ENCODE data around the gene NCOA7. TPM values are rescaled to one million over a fixed set of nuclear protein-coding genes. Genes with fewer than 3 reads are reported as not detected.
A peak's percentile ranks its signal among the peaks of the same experiment; 100 is the strongest.

The NCOA7 gene
- polyA plus RNA-seq, 1 of the 3 experiments (the other 2 are of a cell fraction): 16.3 TPM

- peak overlapping the region; percentile 86 to 97 for H3K27ac ChIP-seq (ENCODE audit: low read depth in 2 of 2, low read length in 1 of 2)
- H3K27me3 ChIP-seq (ENCODE audit: insufficient read depth): no peaks in the 10 kb centered on the region
- H3K9me3 ChIP-seq: no peaks in the 10 kb centered on the region
- POLR2A ChIA-PET: interaction anchor here (4.0 kb wide), 1 partner anchor 164 kb away, joined by 44 read pairs; the partner anchor contains the start of gene HINT3
- peak overlapping the region; percentile 67 to 92; a peak in 3 of 4 replicates for H3K4me3 ChIP-seq (ENCODE audit: low read depth in 2 of 2, low read length in 1 of 2)
- H3K9me2 ChIP-seq: no peaks in the 10 kb centered on the region
- H3K36me3 ChIP-seq (replicated peaks in 1 of 2; ENCODE audit: control insufficient read depth in 1 of 2, insufficient read depth in 2 of 2, low read length in 1 of 2): peaks cover 7 to 10% of the 10 kb centered on the region in 2 experiments
- DNase-seq: no peak
- peaks cover 55% of the 10 kb centered on the region for H3K79me2 ChIP-seq (ENCODE audit: insufficient read depth)
- CTCF ChIA-PET: interaction anchor here (0.6 to 4.7 kb wide), 13 partner anchors 11 to 182 kb away, joined by 3 to 65 read pairs (median 10); partner anchors contain the start of gene HINT3
- peak overlapping the region; percentile 95 for H3K4me2 ChIP-seq
- peaks cover 39 to 44% of the 10 kb centered on the region in 2 experiments for H3K4me1 ChIP-seq (ENCODE audit: control insufficient read depth in 1 of 2, insufficient read depth in 2 of 2, low read depth in 1 of 2, low read length in 1 of 2)
- H3F3A ChIP-seq (replicated peaks; ENCODE audit: insufficient read depth): peaks cover 47% of the 10 kb centered on the region
- no peaks in the 10 kb centered on the region for H4K20me1 ChIP-seq (ENCODE audit: insufficient read depth)
- TF ChIP-seq CHD2 (IDR thresholded peaks at IDR 0.05; ENCODE audit: low read length, partially characterized antibody) (no peak), NFIC (IDR thresholded peaks at IDR 0.05; ENCODE audit: borderline replicate concordance) (no peak; the same call in 1 of the 2 replicates), USF1 (IDR thresholded peaks at IDR 0.05; ENCODE audit: borderline replicate concordance, low read depth) (no peak), USF2 (IDR thresholded peaks at IDR 0.05; ENCODE audit: borderline replicate concordance, low read depth, low read length) (no peak), RCOR1 (IDR thresholded peaks at IDR 0.05; ENCODE audit: low read length) (no peak), TCF12 (IDR thresholded peaks at IDR 0.05) (peak; percentile 33; the same call in 1 of the 2 replicates), EP300 (IDR thresholded peaks at IDR 0.05; ENCODE audit: borderline replicate concordance in 1 of 2, low read depth in 1 of 2, low read length in 1 of 2) (0 out of 4 replicates have a peak, but pooled peaks of 1 of the 2 experiments have one; percentile 3)
- peak overlapping the region; percentile 86; the same call in 1 of the 2 replicates for H3K9ac ChIP-seq
- no peak overlapping the region for H2AFZ ChIP-seq (ENCODE audit: low read depth)
These were observed 1.9 kb downstream of the NCOA7 start for GRCh38 chr6:125792680-125793079.

- Histone ChIP-seq H3K36me3 (replicated peaks in 1 of 2; ENCODE audit: control insufficient read depth in 1 of 2, insufficient read depth in 2 of 2, low read length in 1 of 2) (peaks cover 7 to 11% of the 10 kb centered on the region in 2 experiments), H3K79me2 (ENCODE audit: insufficient read depth) (peaks cover 55% of the 10 kb centered on the region), H3K27me3 (ENCODE audit: insufficient read depth) (no peaks in the 10 kb centered on the region), H3K9ac (peak overlapping the region; percentile 29; the same call in 1 of the 2 replicates), H3K4me2 (peak overlapping the region; percentile 95), H3K9me2 (no peaks in the 10 kb centered on the region), H2AFZ (ENCODE audit: low read depth) (0 out of 2 replicates have a peak overlapping the region, but pooled peaks have one; percentile 15), H4K20me1 (ENCODE audit: insufficient read depth) (no peaks in the 10 kb centered on the region), H3K9me3 (no peaks in the 10 kb centered on the region), H3K4me3 (ENCODE audit: low read depth in 2 of 2, low read length in 1 of 2) (peak overlapping the region; percentile 39 to 67; a peak in 3 of 4 replicates), H3K27ac (ENCODE audit: low read depth in 2 of 2, low read length in 1 of 2) (peak overlapping the region; percentile 86), H3F3A (replicated peaks; ENCODE audit: insufficient read depth) (peaks cover 50% of the 10 kb centered on the region), H3K4me1 (ENCODE audit: control insufficient read depth in 1 of 2, insufficient read depth in 2 of 2, low read depth in 1 of 2, low read length in 1 of 2) (peaks cover 43 to 44% of the 10 kb centered on the region in 2 experiments)
- CTCF ChIA-PET: interaction anchor here (0.6 to 4.7 kb wide), 7 partner anchors 12 to 181 kb away, joined by 3 to 39 read pairs (median 4); partner anchors contain the start of gene HINT3
- peak; percentile 33 for DNase-seq
- POLR2A ChIA-PET: no interaction called here
- no peak for TF ChIP-seq EZH2phosphoT487 (IDR thresholded peaks at IDR 0.05; ENCODE audit: borderline replicate concordance, low read depth)
- TF ChIP-seq NRF1 (IDR thresholded peaks at IDR 0.05; ENCODE audit: low read depth, low read length): no peak
- no peak for TF ChIP-seq FOXM1 (IDR thresholded peaks at IDR 0.05; ENCODE audit: low read depth)
- no peak for TF ChIP-seq MEF2A (IDR thresholded peaks at IDR 0.05; ENCODE audit: borderline replicate concordance, low read depth)
- no peak for TF ChIP-seq GATA2 (CRISPR knock-in tag; IDR thresholded peaks at IDR 0.05)
- TF ChIP-seq USF2 (IDR thresholded peaks at IDR 0.05; ENCODE audit: borderline replicate concordance, low read depth, low read length): no peak
- no peak for TF ChIP-seq CHD2 (IDR thresholded peaks at IDR 0.05; ENCODE audit: low read length, partially characterized antibody)
- no peak for TF ChIP-seq FOXJ3 (CRISPR knock-in tag; IDR thresholded peaks at IDR 0.05)
- no peak for TF ChIP-seq RXRA (IDR thresholded peaks at IDR 0.05; ENCODE audit: borderline replicate concordance, low read depth)
- TF ChIP-seq YY1 (IDR thresholded peaks at IDR 0.05; ENCODE audit: low read depth): no peak
- no peak for TF ChIP-seq MXI1 (IDR thresholded peaks at IDR 0.05; ENCODE audit: low read depth, low read length)
- TF ChIP-seq EP300 (IDR thresholded peaks at IDR 0.05; ENCODE audit: borderline replicate concordance in 1 of 2, low read depth in 1 of 2, low read length in 1 of 2): no peak
- no peak for TF ChIP-seq USF1 (IDR thresholded peaks at IDR 0.05; ENCODE audit: borderline replicate concordance, low read depth)
- WGBS (ENCODE audit: low lambda C conversion rate): 51% methylated on average over 2 of the region's 2 CpGs
These were observed 2.5 kb downstream of the NCOA7 start for GRCh38 chr6:125793280-125793679.

Measured in SK-N-SH (cell line).